Right atrium auricular region (tissue), 2 donors: Measurements from ENCODE around the gene FAM219B. TPM values are rescaled to one million over a fixed set of nuclear protein-coding genes. Genes with fewer than 3 reads are reported as not detected.

Experiments used
- DNase-seq: peaks from one replicate; pipeline ENCODE4 v3.0.0-alpha.2; 2019; ENCODE audit warnings: low spot score
- H3K27ac ChIP-seq, 2 donors: fragments of 200-600 bp; sonication (generic); 1 replicate in 1 of 2; 2 replicates in 1 of 2; pipeline ENCODE4 v1.5.1; 2016 to 2019
- H3K27me3 ChIP-seq, 2 donors: fragments of 200-600 bp; sonication (generic); one replicate each; pipeline versions ENCODE4 v1.5.1 to v1.6.0; 2017 to 2019
- H3K36me3 ChIP-seq: fragments of 200-600 bp; sonication (generic); one replicate; pipeline ENCODE4 v1.5.1; 2016
- H3K4me1 ChIP-seq, 2 donors: fragments of 200-600 bp; sonication (generic); one replicate each; pipeline versions ENCODE4 v1.5.1 to v1.6.0; 2017 to 2019
- H3K4me3 ChIP-seq, 2 donors: fragments of 200-600 bp; sonication (generic); 1 replicate in 1 of 2; 2 replicates in 1 of 2; pipeline ENCODE4 v1.5.1; 2017 to 2019; ENCODE audit warnings: mild to moderate bottlenecking in 1 of 2, moderate library complexity in 1 of 2
- H3K9me3 ChIP-seq, 2 donors: fragments of 200-600 bp; sonication (generic); one replicate each; pipeline ENCODE4 v1.5.1; 2019
- CTCF ChIP-seq, 2 donors: fragments of 200-600 bp; sonication (generic); IDR thresholded peaks; one replicate each; pipeline ENCODE4 v1.5.1; 2019; ENCODE audit warnings: antibody characterized with exemption in 2 of 2
- total RNA-seq, 2 donors: library from RNA; depleted of rRNA; stranded (reverse); fragments of >200 nt; gene quantifications; one replicate each; pipeline ENCODE4 v1.1.0, GENCODE V29; 2016

Gene FAM219B
- total RNA-seq, 2 donors from 2014 or later = 46.9 to 53.3 TPM

GRCh38 chr15:74907163-74907870 lies 666 bp upstream of the FAM219B start:
- H3K27ac ChIP-seq = peak overlapping the region; percentile 97
- H3K4me3 ChIP-seq = peak overlapping the region; percentile 94 to 97
- H3K36me3 ChIP-seq = peaks cover 31% of the 10 kb centered on the region
- no peaks in the 10 kb centered on the region for H3K27me3 ChIP-seq
- no peaks in the 10 kb centered on the region for H3K9me3 ChIP-seq
- peak; percentile 63 for DNase-seq
- peaks cover 0 to 24% of the 10 kb centered on the region in 2 donors for H3K4me1 ChIP-seq
- no peak for TF ChIP-seq CTCF (IDR thresholded peaks at IDR 0.05)

DNA sequence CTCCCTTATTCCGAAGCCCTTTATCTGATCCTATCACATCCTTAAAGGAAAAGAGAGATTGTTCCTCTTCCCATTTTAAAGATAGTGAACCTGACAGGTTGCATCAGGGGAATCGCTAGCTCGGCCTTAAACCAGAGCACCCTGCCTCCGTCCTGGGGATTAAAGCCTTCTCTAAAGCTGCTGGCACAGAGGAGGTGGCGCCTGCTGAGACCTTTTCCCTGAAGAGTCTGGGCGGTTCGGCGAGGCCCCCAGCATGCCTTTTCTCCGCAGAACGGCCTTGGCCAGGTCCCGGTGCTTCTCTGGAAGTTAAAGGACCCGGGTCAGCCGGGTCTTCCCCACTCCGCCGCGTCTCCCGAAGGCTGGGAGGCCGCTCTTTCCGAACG lies 593 bp downstream of the FAM219B start:
- Histone ChIP-seq H3K9me3 (no peaks in the 10 kb centered on the region), H3K27ac (peak overlapping the region; percentile 97), H3K27me3 (no peaks in the 10 kb centered on the region), H3K36me3 (peaks cover 37% of the 10 kb centered on the region), H3K4me3 (peak overlapping the region; percentile 94 to 97), H3K4me1 (peaks cover 0 to 34% of the 10 kb centered on the region in 2 donors)
- TF ChIP-seq CTCF (IDR thresholded peaks at IDR 0.05) = no peak
- no peak for DNase-seq

DNA sequence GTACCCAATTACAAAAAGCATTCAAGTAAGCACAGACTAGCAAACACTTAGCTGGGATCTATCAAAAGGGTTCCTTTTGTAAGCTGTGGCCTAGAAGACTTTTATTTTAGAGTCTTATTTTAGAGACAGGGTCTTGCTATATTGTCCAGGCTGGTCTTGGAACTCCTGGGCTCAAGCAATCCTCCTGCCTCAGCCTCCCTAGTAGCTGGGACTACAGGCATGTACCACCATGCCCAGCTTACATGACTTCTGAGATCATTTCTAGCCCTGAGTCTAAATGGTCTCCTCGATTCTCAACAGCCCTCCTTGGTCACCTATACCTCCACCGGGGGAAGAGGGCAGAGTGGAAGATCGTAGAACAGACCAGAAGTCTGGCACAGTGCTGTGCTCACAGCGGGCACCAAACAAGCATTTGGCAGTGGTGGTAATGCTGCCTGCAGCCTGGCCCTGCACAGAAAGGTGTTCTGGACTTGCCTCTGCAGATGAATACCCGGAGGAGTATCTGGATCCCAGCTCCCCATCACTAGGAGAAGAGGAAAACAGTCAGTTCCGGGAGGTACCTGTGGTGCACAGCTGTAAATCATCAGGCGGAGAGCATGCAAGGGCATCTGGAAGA lies 2.4 kb downstream of the FAM219B start:
- no peaks in the 10 kb centered on the region for H3K27me3 ChIP-seq
- H3K27ac ChIP-seq = no peak overlapping the region
- peaks cover 52% of the 10 kb centered on the region for H3K36me3 ChIP-seq
- no peak for DNase-seq
- H3K9me3 ChIP-seq = no peaks in the 10 kb centered on the region
- no peak overlapping the region for H3K4me3 ChIP-seq
- TF ChIP-seq CTCF (IDR thresholded peaks at IDR 0.05) = no peak
- peaks cover 0 to 34% of the 10 kb centered on the region in 2 donors for H3K4me1 ChIP-seq

DNA sequence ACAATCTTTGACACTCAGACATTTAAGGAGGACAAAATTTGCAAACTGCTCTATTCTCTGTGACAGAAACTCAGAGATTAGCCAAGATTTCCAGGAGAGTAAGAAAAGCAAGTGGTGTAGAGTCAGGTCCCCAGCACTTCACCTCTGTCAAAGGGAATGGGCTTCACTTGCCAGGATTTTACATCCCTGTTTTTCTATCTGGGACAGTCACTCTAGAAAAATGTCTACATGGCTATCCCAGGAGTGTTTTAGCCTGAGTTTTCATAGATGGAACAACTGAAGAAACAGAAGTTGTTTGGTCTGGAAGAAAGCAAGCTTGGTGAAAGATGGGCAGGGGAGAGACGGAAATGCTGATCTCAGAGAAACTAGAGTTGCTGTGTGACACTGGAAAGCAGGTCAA lies 3.0 kb downstream of the FAM219B start:
- peaks cover 52% of the 10 kb centered on the region for H3K36me3 ChIP-seq
- no peak for TF ChIP-seq CTCF (IDR thresholded peaks at IDR 0.05)
- no peak overlapping the region for H3K27ac ChIP-seq
- H3K9me3 ChIP-seq = no peaks in the 10 kb centered on the region
- peaks cover 0 to 34% of the 10 kb centered on the region in 2 donors for H3K4me1 ChIP-seq
- no peak for DNase-seq
- H3K27me3 ChIP-seq = no peaks in the 10 kb centered on the region
- H3K4me3 ChIP-seq = no peak overlapping the region

DNA sequence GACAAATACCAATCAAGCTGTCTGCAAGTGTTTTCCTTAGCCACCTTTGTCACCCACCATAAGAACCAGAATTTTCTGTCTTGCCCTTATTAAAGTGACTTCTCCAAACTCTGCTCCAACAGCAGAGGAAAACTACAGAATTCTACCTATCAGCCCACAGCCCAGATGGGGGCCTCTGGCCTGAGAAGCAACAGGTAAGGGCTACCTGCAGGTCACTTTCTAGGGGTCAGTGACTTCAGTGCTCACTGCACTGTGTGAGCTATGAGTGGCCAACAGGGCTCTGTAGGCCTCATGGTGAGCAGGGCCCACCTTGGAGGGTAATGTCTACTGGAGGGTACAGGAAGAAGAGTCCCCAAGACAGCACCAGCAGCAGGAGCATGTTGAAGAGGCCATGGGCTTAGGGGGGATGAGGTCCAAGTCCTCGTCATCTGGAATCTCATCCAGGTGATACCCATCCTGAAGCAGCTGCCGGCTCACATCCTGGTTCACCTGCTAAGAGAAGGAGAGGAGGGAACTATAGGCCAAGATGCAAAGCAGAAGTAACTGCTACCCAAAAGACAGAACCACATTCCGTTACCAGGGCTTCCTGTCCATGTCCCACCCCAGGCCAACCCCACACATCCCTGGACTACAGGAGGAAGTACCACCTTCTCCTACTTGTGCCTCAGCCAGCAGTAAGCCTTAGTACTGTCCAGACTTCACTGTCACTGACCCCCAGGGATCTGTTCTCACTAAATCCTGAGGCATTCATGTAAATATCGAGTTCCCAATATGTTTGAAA lies 4.2 kb downstream of the FAM219B start:
- Histone ChIP-seq H3K4me1 (peaks cover 0 to 39% of the 10 kb centered on the region in 2 donors), H3K36me3 (peaks cover 52% of the 10 kb centered on the region), H3K9me3 (no peaks in the 10 kb centered on the region), H3K27ac (peak overlapping the region in 1 of 2 donors; percentile 13), H3K4me3 (no peak overlapping the region), H3K27me3 (no peaks in the 10 kb centered on the region)
- TF ChIP-seq CTCF (IDR thresholded peaks at IDR 0.05) = no peak
- DNase-seq = no peak
